Erythroblast (primary cell): ENCODE measurements around the gene EDN2.

Experiments
- GATA1 ChIP-seq: IDR thresholded peaks from 2 replicates; pipeline ENCODE4 v1.6.1; 2011; ENCODE audit warnings: low read depth, mild to moderate bottlenecking, control low read depth, low read length, moderate library complexity
- POLR2A ChIP-seq: IDR thresholded peaks from 2 replicates; pipeline ENCODE4 v1.6.1; 2011; ENCODE audit warnings: mild to moderate bottlenecking, low read length

- TF ChIP-seq POLR2A (no peak), GATA1 (no peak)
Observed at GRCh38 chr1:41436281-41437010, 48.0 kb downstream of the EDN2 start.
